Endothelial cell of umbilical vein (primary cell): ENCODE data around the gene MAGI3. TPM values are rescaled to one million over a fixed set of nuclear protein-coding genes. Genes with fewer than 3 reads are reported as not detected.
"Not testable (repeated sequence)": the region's sequence is repeated elsewhere in the genome, so short reads cannot be mapped to it uniquely, and the experiment has no call there.

Experiments used
- BruUV-seq: library from RNA; stranded (reverse); fragments of 400-500 nt; replicated peaks from 2 replicates; lab custom pipeline; 2021; lab: Mats Ljungman, UMichigan
- CTCF ChIA-PET: fragments of 300-600, 350-600 bp; sonication (Branson Sonifier 250); formaldehyde crosslinking; loops from one replicate; lab custom pipeline; 2021; ENCODE audit warnings: antibody characterized with exemption, inconsistent platforms; lab: Charles Lee
- POLR2A ChIA-PET: fragments of 300-600, 350-600 bp; sonication (Branson Sonifier 250); formaldehyde crosslinking; loops from one replicate; lab custom pipeline; 2021; ENCODE audit warnings: antibody characterized with exemption, inconsistent platforms; lab: Charles Lee
- DNase-seq: peaks from one replicate; pipeline ENCODE4 v3.0.0-alpha.2; 2011; ENCODE audit warnings: low read depth, low spot score
- FAIRE-seq: peaks from 2 replicates; lab custom pipeline; 2011; peaks lifted over from hg19 to GRCh38; lab: Jason Lieb, UNC
- H2AFZ ChIP-seq: 2 replicates; pipeline ENCODE4 v1.6.0; 2012; ENCODE audit warnings: low read depth, low read length, control low read depth, inconsistent platforms
- H3K27ac ChIP-seq: 2 replicates; pipeline ENCODE4 v1.5.1; 2011; ENCODE audit warnings: low read depth, mild to moderate bottlenecking, control low read depth, low read length, moderate library complexity; ENCODE audit not compliant: insufficient read depth
- H3K27me3 ChIP-seq, 2 experiments: 2 replicates each; pipeline versions ENCODE4 v1.6.0 to v1.6.1; 2011; ENCODE audit warnings: low read length in 2 of 2, mixed read lengths in 1 of 2; ENCODE audit not compliant: control insufficient read depth in 2 of 2, insufficient read depth in 2 of 2
- H3K36me3 ChIP-seq, 2 experiments: 2 replicates in 1 of 2; 3 replicates in 1 of 2; pipeline ENCODE4 v1.5.1; 2011; ENCODE audit warnings: low read length in 2 of 2, mild to moderate bottlenecking in 1 of 2, moderate library complexity in 1 of 2; ENCODE audit not compliant: control insufficient read depth in 2 of 2, insufficient read depth in 2 of 2; ENCODE audit errors: extremely low read depth in 1 of 2
- H3K4me1 ChIP-seq: 3 replicates; pipeline ENCODE4 v1.5.1; 2011; ENCODE audit warnings: mild to moderate bottlenecking, low read length; ENCODE audit not compliant: control insufficient read depth, insufficient read depth; ENCODE audit errors: extremely low read depth
- H3K4me2 ChIP-seq: 2 replicates; pipeline ENCODE4 v1.6.1; 2011; ENCODE audit warnings: low read length, control low read depth, mixed read lengths; ENCODE audit not compliant: insufficient read depth
- H3K4me3 ChIP-seq, 3 experiments: fragments of 200-600 bp in 1 of 3; sonication (generic), shearing (Covaris generic) in 1 of 3; replicated peaks in 1 of 3; 2 replicates each; pipeline ENCODE4 v1.5.1; 2011 to 2016; ENCODE audit warnings: control low read depth in 3 of 3, low read length in 3 of 3, mild to moderate bottlenecking in 2 of 3, inconsistent platforms in 1 of 3, low read depth in 1 of 3, moderate library complexity in 1 of 3; ENCODE audit not compliant: insufficient read depth in 1 of 3
- H3K79me2 ChIP-seq: 2 replicates; pipeline ENCODE4 v1.6.0; 2012; ENCODE audit warnings: low read length, inconsistent platforms; ENCODE audit not compliant: control insufficient read depth, insufficient read depth
- H3K9ac ChIP-seq: replicated peaks from 2 replicates; pipeline ENCODE3; 2011; ENCODE audit warnings: low read length, control low read depth; ENCODE audit not compliant: insufficient read depth; ENCODE audit errors: extremely low read depth
- H3K9me1 ChIP-seq: replicated peaks from 3 replicates; pipeline ENCODE4 v1.6.0; 2011; ENCODE audit warnings: mild to moderate bottlenecking, low read length; ENCODE audit not compliant: control insufficient read depth, insufficient read depth; ENCODE audit errors: extremely low read depth
- H3K9me3 ChIP-seq: replicated peaks from 2 replicates; pipeline ENCODE4 v1.5.1; 2012; ENCODE audit warnings: low read length, inconsistent platforms; ENCODE audit not compliant: control insufficient read depth, insufficient read depth
- H4K20me1 ChIP-seq: replicated peaks from 2 replicates; pipeline ENCODE3; 2011; ENCODE audit warnings: mild to moderate bottlenecking, low read length; ENCODE audit not compliant: control insufficient read depth, insufficient read depth; ENCODE audit errors: extremely low read depth
- EZH2 ChIP-seq: IDR thresholded peaks from 2 replicates; pipeline ENCODE4 v1.6.1; 2012; ENCODE audit warnings: borderline replicate concordance, low read depth, mild to moderate bottlenecking, moderate library complexity, low read length, inconsistent platforms; ENCODE audit not compliant: severe bottlenecking
- JUN ChIP-seq: IDR thresholded peaks from 2 replicates; pipeline ENCODE4 v1.6.1; 2011; ENCODE audit warnings: borderline replicate concordance, low read depth; ENCODE audit not compliant: insufficient read length, insufficient read depth
- POLR2AphosphoS5 ChIP-seq: IDR thresholded peaks from 2 replicates; pipeline ENCODE4 v1.6.1; 2012; ENCODE audit warnings: low read depth, mild to moderate bottlenecking, control low read depth, low read length, moderate library complexity; ENCODE audit not compliant: insufficient read depth
- dilution Hi-C: fragments of 300-500 bp; cut with MboI; formaldehyde crosslinking; loops from one replicate; pipeline ENCODE4 v1.15.0; 2019; ENCODE audit warnings: low sequenced_read_pairs; ENCODE audit not compliant: extremely low pct_ligation_motif_present
- intact Hi-C: fragments of 100-400 bp; cut with micrococcal nuclease; formaldehyde crosslinking; loops from one replicate; pipeline ENCODE4 v1.10.0; 2022
- polyA plus RNA-seq, 4 experiments: library from polyadenylated mRNA; depleted of rRNA in 3 of 4; stranded (reverse) in 3 of 4; unstranded in 1 of 4; fragments of >200 nt; gene quantifications; 2 replicates each; pipeline versions ENCODE4 v1.2.1 to v1.2.3, GENCODE V29; 2011 to 2012; ENCODE audit warnings: missing spikeins in 1 of 4
- total RNA-seq: library from RNA; stranded (reverse); gene quantifications from 2 replicates; pipeline ENCODE4 v1.2.3, GENCODE V29; 2021

MAGI3 gene
- total and polyA plus RNA-seq, 2 donors (not counting 3 experiments of a cell fraction or from before 2014, with no cell fraction given): 2.8 to 16.1 TPM

GRCh38 chr1:113415310-113416070 lies 25.2 kb downstream of the MAGI3 start:
- DNase-seq (no peak), FAIRE-seq (no peak)
- Histone ChIP-seq H3K4me2 (no peak overlapping the region), H3K9me3 (no peaks in the 10 kb centered on the region), H3K4me3 (no peak overlapping the region), H2AFZ (no peak overlapping the region), H4K20me1 (no peaks in the 10 kb centered on the region), H3K9ac (no peak overlapping the region), H3K27me3 (no peaks in the 10 kb centered on the region), H3K4me1 (no peaks in the 10 kb centered on the region), H3K27ac (no peak overlapping the region), H3K9me1 (no peaks in the 10 kb centered on the region), H3K36me3 (no peaks in the 10 kb centered on the region), H3K79me2 (peaks cover 12% of the 10 kb centered on the region)
- intact Hi-C loops: no loop called here
- BruUV-seq: no TSS peak
- dilution Hi-C loops: no loop called here
- CTCF ChIA-PET: interaction anchor here (2.5 kb wide), 1 partner anchor 38 kb away, joined by 6 read pairs; no protein-coding TSS in a partner anchor
- POLR2A ChIA-PET: no interaction called here
- TF ChIP-seq POLR2AphosphoS5 (no peak), EZH2 (no peak), JUN (no peak)

- H3K79me2 ChIP-seq: peaks cover 14% of the 10 kb centered on the region
- H3K27me3 ChIP-seq, H4K20me1 ChIP-seq, H3K9me3 ChIP-seq, DNase-seq, BruUV-seq, H3K4me3 ChIP-seq, H2AFZ ChIP-seq, FAIRE-seq, H3K9ac ChIP-seq, H3K27ac ChIP-seq, H3K4me2 ChIP-seq, POLR2A ChIA-PET, H3K36me3 ChIP-seq, dilution Hi-C loops, H3K9me1 ChIP-seq, H3K4me1 ChIP-seq, intact Hi-C loops: not testable (repeated sequence)
- CTCF ChIA-PET: interaction anchor here (1.4 kb wide), 1 partner anchor 37 kb away, joined by 3 read pairs; no protein-coding TSS in a partner anchor
Observed at GRCh38 chr1:113416071-113416470, 25.8 kb downstream of the MAGI3 start.
